ENCODE measurements around the gene RADX.

GRCh38 chrX:106684207-106684606 is 72.4 kb downstream of the RADX start:
- TF ChIP-seq TAF1 (IDR thresholded peaks at IDR 0.05; ENCODE audit: low read depth) (no peak), REST (IDR thresholded peaks at IDR 0.05; ENCODE audit: low read depth) (no peak), CREB1 (IDR thresholded peaks at IDR 0.05; ENCODE audit: low read depth) (no peak), RAD21 (IDR thresholded peaks at IDR 0.05; ENCODE audit: low read depth) (no peak), TEAD4 (IDR thresholded peaks at IDR 0.05) (no peak), EP300 (IDR thresholded peaks at IDR 0.05; ENCODE audit: borderline replicate concordance) (no peak), YY1 (IDR thresholded peaks at IDR 0.05; ENCODE audit: low read depth) (no peak), MAX (IDR thresholded peaks at IDR 0.05) (no peak)

All from Ishikawa (cell line).